Stimulated activated CD8-positive, alpha-beta memory T cell treated with anti-CD3 and anti-CD28 coated beads, Interleukin-7, amount 100 ng/mL, for 4 hours (primary cell): ENCODE results near the gene SAA4.
"Not testable (repeated sequence)": the region's sequence is repeated elsewhere in the genome, so short reads cannot be mapped to it uniquely, and the experiment has no call there.

Source experiments
- DNase-seq, 2 donors: peaks; one replicate each; pipeline ENCODE4 v3.0.0-alpha.2; 2020; ENCODE audit warnings: low read depth in 2 of 2

Gene SAA4

GRCh38 chr11:18247191-18247581 is 10.6 kb upstream of the SAA4 start:
- DNase-seq, result not testable (repeated sequence)

GRCh38 chr11:18246379-18247190 is 10.0 kb upstream of the SAA4 start:
- not testable (repeated sequence) for DNase-seq

GRCh38 chr11:18245396-18245795 is 8.8 kb upstream of the SAA4 start:
- DNase-seq, result no peak

- peak; percentile 7 to 38 for DNase-seq
Observed at GRCh38 chr11:18243783-18244362, 7.3 kb upstream of the SAA4 start.

GRCh38 chr11:18239655-18240054 is 3.1 kb upstream of the SAA4 start:
- DNase-seq, result no peak

- DNase-seq, result no peak
Observed at GRCh38 chr11:18235394-18236334, 938 bp downstream of the SAA4 start.

- DNase-seq, result no peak
Observed at GRCh38 chr11:18233912-18234311, 2.7 kb downstream of the SAA4 start.

- DNase-seq, result no peak
Observed at GRCh38 chr11:18230859-18231258, 5.7 kb downstream of the SAA4 start.

- DNase-seq, result no peak
Observed at GRCh38 chr11:18229501-18229900, 7.1 kb downstream of the SAA4 start.

- DNase-seq, result no peak
Observed at GRCh38 chr11:18225913-18226312, 10.7 kb downstream of the SAA4 start.

GRCh38 chr11:18223591-18224387 is 12.8 kb downstream of the SAA4 start:
- no peak for DNase-seq

- DNase-seq, result no peak
Observed at GRCh38 chr11:18222814-18223421, 13.7 kb downstream of the SAA4 start.

GRCh38 chr11:18221274-18221876 is 15.2 kb downstream of the SAA4 start:
- no peak for DNase-seq

GRCh38 chr11:18209058-18209457 is 27.5 kb downstream of the SAA4 start:
- no peak for DNase-seq

- no peak for DNase-seq
Observed at GRCh38 chr11:18204771-18205170, 31.8 kb downstream of the SAA4 start.

- no peak for DNase-seq
Observed at GRCh38 chr11:18204220-18204619, 32.4 kb downstream of the SAA4 start.

GRCh38 chr11:18203723-18204122 is 32.9 kb downstream of the SAA4 start:
- no peak for DNase-seq

GRCh38 chr11:18197738-18198137 is 38.9 kb downstream of the SAA4 start:
- not testable (repeated sequence) for DNase-seq

- no peak for DNase-seq
Observed at GRCh38 chr11:18196532-18196931, 40.1 kb downstream of the SAA4 start.

- no peak for DNase-seq
Observed at GRCh38 chr11:18193010-18193409, 43.6 kb downstream of the SAA4 start.

GRCh38 chr11:18191376-18191775 is 45.2 kb downstream of the SAA4 start:
- no peak for DNase-seq
